Stimulated activated naive CD4-positive, alpha-beta T cell treated with Interleukin-2 at 50 U/mL for 16 hours (primary cell): Measurements from ENCODE around the gene SESN1.

Source experiments
- DNase-seq: peaks from one replicate; lab custom pipeline; 2025; lab: John Stamatoyannopoulos, UW

Gene SESN1

GRCh38 chr6:109060571-109060970 is 34.1 kb downstream of the SESN1 start:
- DNase-seq: no peak

- DNase-seq: no peak
These were observed 35.0 kb downstream of the SESN1 start for GRCh38 chr6:109059571-109060021.

DNA sequence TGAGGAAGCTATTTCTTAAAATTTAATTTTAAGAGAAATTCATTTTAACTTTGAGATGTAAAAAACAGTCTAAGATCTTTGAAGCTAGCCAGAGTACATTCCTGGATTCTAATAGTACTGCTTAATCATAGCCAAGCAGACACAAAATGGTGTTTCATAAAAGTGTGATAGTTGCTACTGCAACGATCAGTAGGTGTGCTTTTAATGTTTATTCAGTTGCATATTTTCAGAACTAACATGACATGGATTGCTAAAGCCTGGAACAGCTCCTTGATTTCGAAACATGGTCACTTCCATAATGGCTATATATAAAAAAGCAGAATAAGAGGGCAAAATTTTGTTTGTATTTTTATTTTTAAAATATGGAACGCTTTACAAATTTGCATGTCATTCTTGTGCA is 35.5 kb downstream of the SESN1 start:
- DNase-seq: no peak

GRCh38 chr6:109058620-109059019 is 36.0 kb downstream of the SESN1 start:
- no peak for DNase-seq

- no peak for DNase-seq
These were observed 38.0 kb downstream of the SESN1 start for GRCh38 chr6:109056661-109057060.

GRCh38 chr6:109055771-109056235 is 38.8 kb downstream of the SESN1 start:
- no peak for DNase-seq

DNA sequence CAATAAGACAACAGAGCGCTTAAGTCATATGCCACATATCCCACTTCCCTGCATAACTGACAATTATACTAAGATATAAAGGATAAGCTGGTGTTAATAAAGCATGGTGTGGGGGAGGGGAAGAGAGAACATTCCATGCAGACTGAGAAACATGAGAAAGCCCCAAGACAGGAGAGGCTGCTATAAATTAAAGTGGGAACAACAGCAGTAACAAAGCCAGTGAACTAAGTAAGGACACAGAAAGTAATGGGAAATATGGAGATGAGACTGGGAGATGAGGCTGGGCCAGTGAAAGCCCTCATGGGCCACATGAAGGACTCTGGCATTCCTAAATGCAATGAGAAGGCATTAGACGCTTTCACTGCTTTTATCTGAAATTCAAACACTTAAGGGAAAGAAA is 41.3 kb downstream of the SESN1 start:
- DNase-seq: no peak

DNA sequence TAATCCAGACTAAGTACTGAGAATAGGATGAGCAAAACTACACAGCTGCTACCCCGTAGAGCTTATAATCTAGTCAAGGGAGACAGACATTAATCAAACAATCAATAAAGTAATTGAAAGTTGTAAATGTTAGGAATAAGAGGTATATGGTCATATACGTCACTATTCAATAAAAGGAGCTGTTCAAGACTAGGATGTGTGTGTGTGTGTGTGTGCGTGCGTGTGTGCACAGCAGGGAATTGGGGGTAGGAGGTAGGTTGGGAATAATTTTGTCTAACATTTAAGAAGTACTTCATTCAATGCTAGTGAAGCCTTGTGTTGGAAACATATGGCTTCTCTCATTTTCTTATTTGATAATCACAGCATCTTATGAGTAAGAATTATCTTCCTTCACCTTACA is 41.8 kb downstream of the SESN1 start:
- DNase-seq: no peak

- no peak for DNase-seq
These were observed 42.5 kb downstream of the SESN1 start for GRCh38 chr6:109052018-109052651.

DNA sequence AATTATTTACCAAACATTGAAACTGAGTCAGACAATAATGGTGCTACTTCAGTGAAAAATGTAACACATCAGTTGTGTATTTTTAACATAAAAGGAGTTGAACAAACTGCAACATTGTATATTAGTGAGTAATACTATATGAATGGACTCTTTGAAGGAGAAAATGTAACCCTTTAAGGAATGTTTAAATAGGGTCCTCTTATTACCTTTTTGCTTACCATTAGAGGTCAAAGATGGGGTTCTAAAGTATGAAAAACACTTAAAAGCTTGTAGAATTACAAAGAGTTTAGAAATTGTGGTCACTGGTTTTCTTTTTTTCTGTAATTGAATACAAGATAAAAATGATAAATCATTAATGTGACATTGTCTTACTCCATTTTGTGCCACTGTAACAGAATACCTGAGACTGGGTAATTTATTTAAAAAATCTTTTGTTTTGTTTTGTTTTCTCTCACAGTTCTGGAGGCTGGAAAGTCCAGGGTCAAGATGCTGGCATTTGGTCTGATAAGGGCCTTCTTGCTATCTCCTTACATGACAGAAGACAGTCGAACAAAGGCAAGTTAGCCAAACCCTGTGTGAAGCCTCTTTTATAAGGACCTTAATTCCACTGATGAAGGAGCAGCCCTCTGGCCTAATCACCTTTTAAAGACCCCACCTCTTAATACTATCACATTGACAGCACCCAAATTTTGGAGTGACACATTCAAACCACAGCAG is 43.2 kb downstream of the SESN1 start:
- DNase-seq: no peak

DNA sequence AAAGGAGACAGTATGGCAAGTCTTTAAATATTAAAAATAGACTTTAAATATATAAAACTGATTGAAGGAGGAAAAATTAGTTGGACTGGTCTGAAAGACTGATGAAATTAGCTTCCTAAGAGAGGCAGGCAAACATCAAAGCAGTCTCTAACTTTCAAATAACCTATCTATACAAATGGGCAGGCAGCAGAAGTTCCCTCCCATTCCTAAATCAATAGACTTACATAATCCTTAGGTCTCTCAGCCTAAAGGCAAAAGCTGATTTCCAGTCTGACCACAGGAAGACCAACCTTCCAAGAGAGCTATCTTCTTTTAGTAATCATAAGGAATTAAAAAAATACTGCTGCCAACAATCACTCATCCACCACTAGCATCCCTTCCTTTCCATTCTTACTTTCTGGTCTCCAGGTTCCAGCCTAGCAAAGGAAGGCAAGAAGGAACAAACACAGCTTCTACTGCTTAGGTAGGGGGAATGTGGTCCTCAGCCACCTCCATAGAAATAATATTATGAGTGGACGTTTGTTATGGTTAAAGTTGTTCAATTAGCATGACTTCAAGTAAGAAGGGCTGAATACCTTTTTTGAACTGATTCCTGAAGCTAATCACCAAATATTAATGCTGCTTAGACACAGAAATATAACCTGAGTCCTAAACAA is 44.1 kb downstream of the SESN1 start:
- DNase-seq: no peak

- DNase-seq: no peak
These were observed 44.6 kb downstream of the SESN1 start for GRCh38 chr6:109050012-109050411.

DNA sequence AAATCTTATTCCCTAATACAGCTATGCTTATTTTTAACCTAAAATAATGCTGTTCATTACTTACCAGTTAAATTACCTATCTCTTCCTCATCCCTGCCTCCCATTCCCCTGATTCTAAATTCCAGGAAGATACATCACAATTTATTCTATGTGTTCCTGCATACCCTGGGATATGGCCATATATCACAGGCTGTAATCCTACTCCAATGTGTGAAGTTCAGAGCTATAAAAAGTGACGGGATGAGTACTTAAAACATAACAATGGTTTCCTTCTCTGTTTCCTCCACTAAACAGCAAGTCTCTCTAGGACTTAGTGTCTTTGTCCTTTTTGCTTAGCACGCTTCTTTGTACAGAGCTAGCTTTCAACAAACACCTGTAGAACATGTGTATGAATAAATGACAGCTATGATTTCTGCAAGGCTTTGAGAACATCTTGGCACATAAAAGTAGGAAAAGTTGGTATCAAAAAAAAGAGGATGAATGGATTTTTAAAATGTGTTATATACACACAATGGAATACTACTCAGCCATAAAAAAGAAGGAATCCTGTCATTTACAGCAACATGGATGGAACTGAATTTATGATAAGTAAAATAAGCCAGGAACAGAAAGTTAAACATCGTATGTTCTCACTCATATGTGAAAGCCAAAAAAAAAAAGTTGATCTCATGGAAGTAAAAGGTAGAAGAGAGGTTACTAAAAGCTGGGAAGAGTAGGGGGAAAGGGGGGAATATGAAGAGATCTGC is 45.8 kb downstream of the SESN1 start:
- DNase-seq: no peak

GRCh38 chr6:109048176-109048575 is 46.5 kb downstream of the SESN1 start:
- DNase-seq: no peak

DNA sequence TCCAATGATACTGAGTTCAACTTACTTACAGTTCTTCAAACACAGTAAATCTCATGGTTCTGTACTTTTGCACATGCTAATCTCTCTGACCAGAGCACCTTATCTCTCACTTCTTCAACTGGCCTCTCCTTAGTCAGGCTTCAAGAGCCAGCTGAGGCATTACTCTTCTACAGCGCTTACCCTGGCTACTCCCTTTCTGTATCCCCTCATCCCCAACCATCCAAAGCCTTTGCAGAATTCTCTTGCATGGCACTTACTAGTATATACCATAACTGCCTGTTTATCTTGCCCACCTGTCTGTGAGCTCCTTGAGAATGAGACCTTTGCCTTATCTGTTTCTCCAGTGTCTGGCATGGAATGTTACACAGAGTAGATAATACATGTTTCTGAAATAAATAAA is 49.2 kb downstream of the SESN1 start:
- no peak for DNase-seq

- DNase-seq: no peak
These were observed 54.9 kb downstream of the SESN1 start for GRCh38 chr6:109039795-109040194.

- DNase-seq: no peak
These were observed 55.7 kb downstream of the SESN1 start for GRCh38 chr6:109038837-109039398.

- DNase-seq: no peak
These were observed 57.9 kb downstream of the SESN1 start for GRCh38 chr6:109036574-109037294.

DNA sequence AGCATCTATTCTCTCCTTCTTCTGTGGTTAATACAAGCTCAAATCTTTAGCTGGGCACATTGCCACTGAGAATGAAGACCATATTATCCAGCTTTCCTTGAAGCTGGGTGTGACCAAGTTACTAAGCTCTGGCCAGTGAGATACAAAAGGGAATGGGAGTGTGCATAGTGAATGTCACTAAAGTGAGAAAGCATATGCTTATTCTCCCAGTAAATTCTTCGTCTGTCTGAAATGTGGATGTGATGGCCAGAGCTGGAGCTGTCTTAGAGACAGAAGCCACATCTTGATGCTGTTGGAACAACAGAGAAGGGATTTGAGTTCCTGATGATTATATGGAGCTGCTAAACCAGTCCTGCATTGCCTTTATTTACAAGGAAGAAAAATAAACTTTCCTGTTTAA is 60.1 kb downstream of the SESN1 start:
- no peak for DNase-seq

GRCh38 chr6:109033655-109034054 is 61.0 kb downstream of the SESN1 start:
- no peak for DNase-seq

DNA sequence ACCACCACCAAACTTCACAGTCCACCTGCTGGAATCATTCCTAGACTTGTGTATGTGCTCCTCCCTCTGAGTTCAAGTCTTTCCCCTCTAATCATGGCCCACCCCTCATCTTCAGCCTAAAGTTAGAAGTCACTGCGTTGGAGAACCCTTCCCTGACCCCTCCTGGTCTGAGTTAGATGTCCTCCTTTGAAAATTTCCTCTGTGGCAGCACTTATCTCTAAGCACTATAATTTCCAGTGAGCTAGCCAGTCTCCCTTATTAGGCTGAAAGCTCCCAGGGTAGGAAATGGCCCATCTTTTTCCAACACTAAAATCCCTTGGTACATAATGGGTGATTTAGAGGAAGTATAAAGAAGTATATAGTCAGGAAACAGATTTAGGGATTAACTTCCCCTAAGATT is 63.2 kb downstream of the SESN1 start:
- DNase-seq: no peak
